ENCODE data around the gene ATL1. TPM values are rescaled to one million over a fixed set of nuclear protein-coding genes. Genes with fewer than 3 reads are reported as not detected.

ATL1 gene
- total and polyA plus RNA-seq, 7 experiments from 2014 or later, result 1.4 to 4.2 (median 3.8) TPM

DNA sequence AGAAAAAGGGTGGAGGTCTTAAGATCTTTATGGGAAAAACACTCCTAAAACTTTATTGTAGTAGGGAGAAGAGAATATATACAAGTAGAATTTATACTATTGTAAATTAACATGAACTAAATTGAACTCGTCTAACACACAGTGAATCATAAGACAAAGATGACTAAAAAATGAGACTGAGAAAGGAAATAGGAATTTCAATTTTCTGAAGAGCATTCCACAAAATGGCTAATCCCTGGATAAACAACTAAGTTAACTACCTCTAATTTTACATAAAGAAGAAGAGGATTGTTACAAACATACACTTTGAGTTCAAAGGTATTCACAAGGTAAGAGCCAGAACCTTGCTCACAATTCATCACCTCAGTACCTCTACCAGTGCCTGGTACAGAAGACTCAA is 29.6 kb upstream of the ATL1 start:
- no peaks in the 10 kb centered on the region for H3K9me3 ChIP-seq (ENCODE audit: control insufficient read depth in 2 of 3, low read length in 3 of 3)
- no peak overlapping the region for H3K27ac ChIP-seq (ENCODE audit: low read depth, low read length)
- Mint-ChIP-seq H3K27ac (peak overlapping the region in 6 of 9 donors; percentile 5 to 90 (median 53)), H3K9me3 (peaks cover 0 to 1% (median 0%) of the 10 kb centered on the region in 11 donors), H3K4me1 (peaks cover 40 to 70% (median 56%) of the 10 kb centered on the region in 7 donors), H3K27me3 (peaks cover 0 to 12% (median 0%) of the 10 kb centered on the region in 5 donors), H3K36me3 (peaks cover 0 to 9% (median 0%) of the 10 kb centered on the region in 5 donors), H3K4me3 (peak overlapping the region; percentile 45 to 92 (median 90))
- DNase-seq (no peak), ATAC-seq (no peak)
- H3K4me1 ChIP-seq (ENCODE audit: control insufficient read depth in 2 of 2, insufficient read depth in 2 of 2, low read length in 2 of 2), result peaks cover 16 to 24% of the 10 kb centered on the region in 2 donors
- peak overlapping the region; percentile 50 for H3K4me3 ChIP-seq (ENCODE audit: low read length)
- peaks cover 0 to 5% (median 0%) of the 10 kb centered on the region in 3 experiments for H3K36me3 ChIP-seq (ENCODE audit: control insufficient read depth in 2 of 3, insufficient read depth in 3 of 3, low read length in 3 of 3)
- ChIA-PET CTCF (no interaction called here), POLR2A (no interaction called here)
- H3K27me3 ChIP-seq (ENCODE audit: control insufficient read depth in 2 of 2, insufficient read depth in 2 of 2, low read length in 2 of 2), result no peaks in the 10 kb centered on the region
- intact Hi-C loops (cut with micrococcal nuclease), result loop anchor here (5.0 to 10.0 kb wide), 6 partner anchors 133 to 943 kb away; partner anchors contain the start of genes RPS29 (in 2 of the 2), CDKL1 (in 1 of the 2), MGAT2 (in 1 of the 2) and RPL36AL (in 1 of the 2)

- H3K27ac Mint-ChIP-seq, result peak overlapping the region in 8 of 9 donors; percentile 25 to 90 (median 77)
- DNase-seq, result no peak
- intact Hi-C loops (cut with micrococcal nuclease), result loop anchor here (5.0 to 10.0 kb wide), 6 partner anchors 134 to 944 kb away; partner anchors contain the start of genes RPS29 (in 2 of the 2), CDKL1 (in 1 of the 2), MGAT2 (in 1 of the 2) and RPL36AL (in 1 of the 2)
- peaks cover 0 to 1% (median 0%) of the 10 kb centered on the region in 11 donors for H3K9me3 Mint-ChIP-seq
- ChIA-PET POLR2A (interaction anchor here (1.0 to 2.9 kb wide), 3 partner anchors 8 to 210 kb away, joined by 3 to 10 read pairs (median 3); no protein-coding TSS in a partner anchor), CTCF (no interaction called here)
- H3K4me1 Mint-ChIP-seq, result peaks cover 40 to 69% (median 53%) of the 10 kb centered on the region in 7 donors
- H3K27ac ChIP-seq (ENCODE audit: low read depth, low read length), result no peak overlapping the region
- peaks cover 16 to 24% of the 10 kb centered on the region in 2 donors for H3K4me1 ChIP-seq (ENCODE audit: control insufficient read depth in 2 of 2, insufficient read depth in 2 of 2, low read length in 2 of 2)
- peaks cover 0 to 5% (median 0%) of the 10 kb centered on the region in 3 experiments for H3K36me3 ChIP-seq (ENCODE audit: control insufficient read depth in 2 of 3, insufficient read depth in 3 of 3, low read length in 3 of 3)
- no peaks in the 10 kb centered on the region for H3K27me3 ChIP-seq (ENCODE audit: control insufficient read depth in 2 of 2, insufficient read depth in 2 of 2, low read length in 2 of 2)
- peak overlapping the region; percentile 50 for H3K4me3 ChIP-seq (ENCODE audit: low read length)
- peaks cover 0 to 16% (median 0%) of the 10 kb centered on the region in 5 donors for H3K27me3 Mint-ChIP-seq
- no peak for ATAC-seq
- peaks cover 0 to 9% (median 0%) of the 10 kb centered on the region in 5 donors for H3K36me3 Mint-ChIP-seq
- H3K9me3 ChIP-seq (ENCODE audit: control insufficient read depth in 2 of 3, low read length in 3 of 3), result no peaks in the 10 kb centered on the region
- H3K4me3 Mint-ChIP-seq, result peak overlapping the region; percentile 66 to 93 (median 91)
Measured at GRCh38 chr14:50530794-50531365, 29.1 kb upstream of the ATL1 start.

- intact Hi-C loops (cut with micrococcal nuclease), result loop anchor here (1.0 to 10.0 kb wide), 21 partner anchors 10 to 945 kb away; partner anchors contain the start of genes DMAC2L (in 2 of the 2), L2HGDH (in 2 of the 2), RPS29 (in 2 of the 2) and SOS2 (in 2 of the 2)
- POLR2A ChIA-PET, result interaction anchor here (0.7 to 2.9 kb wide), 7 partner anchors 9 to 912 kb away, joined by 3 to 10 read pairs (median 3); partner anchors contain the start of genes KLHDC2, MGAT2 and RPL36AL
- Histone ChIP-seq H3K9me3 (ENCODE audit: control insufficient read depth in 2 of 3, low read length in 3 of 3) (no peaks in the 10 kb centered on the region), H3K27me3 (ENCODE audit: control insufficient read depth in 2 of 2, insufficient read depth in 2 of 2, low read length in 2 of 2) (no peaks in the 10 kb centered on the region), H3K36me3 (ENCODE audit: control insufficient read depth in 2 of 3, insufficient read depth in 3 of 3, low read length in 3 of 3) (peaks cover 0 to 5% (median 0%) of the 10 kb centered on the region in 3 experiments), H3K4me1 (ENCODE audit: control insufficient read depth in 2 of 2, insufficient read depth in 2 of 2, low read length in 2 of 2) (peaks cover 16 to 24% of the 10 kb centered on the region in 2 donors), H3K4me3 (ENCODE audit: low read length) (peak overlapping the region; percentile 50), H3K27ac (ENCODE audit: low read depth, low read length) (peak overlapping the region; percentile 78)
- peaks cover 0 to 10% (median 7%) of the 10 kb centered on the region in 5 donors for H3K36me3 Mint-ChIP-seq
- H3K27ac Mint-ChIP-seq, result peak overlapping the region; percentile 25 to 92 (median 87)
- no peaks in the 10 kb centered on the region for H3K9me3 Mint-ChIP-seq
- DNase-seq (peak in 5 of 9 donors; percentile 7 to 18 (median 11)), ATAC-seq (peak; percentile 0)
- peak overlapping the region; percentile 82 to 93 (median 91) for H3K4me3 Mint-ChIP-seq
- CTCF ChIA-PET, result interaction anchor here (0.7 to 1.9 kb wide), 2 partner anchors 209 to 213 kb away, joined by 4 to 9 read pairs; no protein-coding TSS in a partner anchor
- peaks cover 36 to 59% (median 46%) of the 10 kb centered on the region in 7 donors for H3K4me1 Mint-ChIP-seq
- H3K27me3 Mint-ChIP-seq, result peaks cover 0 to 17% (median 0%) of the 10 kb centered on the region in 5 donors
Measured at GRCh38 chr14:50531595-50532501, 28.1 kb upstream of the ATL1 start.

DNA sequence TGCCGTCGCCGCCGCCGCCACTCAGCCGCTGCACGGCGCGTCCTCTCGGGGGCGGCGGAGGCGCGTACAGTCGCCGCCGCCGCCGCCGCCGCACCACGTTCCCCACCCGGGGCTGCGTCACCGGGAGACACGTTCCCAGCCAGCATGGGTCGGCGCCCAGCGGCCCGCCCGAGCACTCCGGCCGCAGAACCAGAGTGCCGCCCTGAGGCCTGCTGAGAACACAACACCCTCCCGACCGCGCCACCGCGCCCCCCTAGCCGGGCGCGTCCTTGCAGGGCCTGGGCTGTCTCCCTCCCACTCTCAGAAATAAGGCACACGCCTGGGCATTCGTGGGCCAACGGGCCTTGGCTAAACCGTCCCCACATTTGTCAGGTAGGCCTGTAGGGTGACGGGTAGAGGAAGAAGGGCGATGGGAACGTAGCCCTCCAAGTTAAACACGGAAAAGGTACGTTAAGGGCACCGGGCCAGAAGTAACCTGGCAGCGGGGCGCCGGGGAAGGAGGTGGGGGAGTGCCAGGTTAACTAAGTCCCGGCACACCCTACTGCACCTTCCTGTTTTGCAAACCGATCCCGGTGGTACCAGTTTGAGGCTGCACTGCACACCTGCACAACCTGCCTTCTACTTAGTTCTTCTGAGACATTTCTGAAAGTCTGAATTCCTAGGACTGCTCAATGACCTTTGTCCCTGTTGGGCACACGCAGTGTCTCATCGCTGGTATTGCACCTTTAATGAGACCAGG is 27.3 kb upstream of the ATL1 start, which contains the start of gene MAP4K5:
Gene MAP4K5 (minus strand): TSS at position 68 of the 739 bp plus-strand sequence. CDS start 520 bp downstream, outside the sequence.
- Histone ChIP-seq H3K4me1 (ENCODE audit: control insufficient read depth in 2 of 2, insufficient read depth in 2 of 2, low read length in 2 of 2) (peaks cover 16 to 24% of the 10 kb centered on the region in 2 donors), H3K4me3 (ENCODE audit: low read length) (peak within 1 kb of the TSS; percentile 50), H3K27ac (ENCODE audit: low read depth, low read length) (peak within 1 kb of the TSS; percentile 78), H3K9me3 (ENCODE audit: control insufficient read depth in 2 of 3, low read length in 3 of 3) (no peaks in the 10 kb centered on the region), H3K36me3 (ENCODE audit: control insufficient read depth in 2 of 3, insufficient read depth in 3 of 3, low read length in 3 of 3) (peaks cover 0 to 5% (median 0%) of the 10 kb centered on the region in 3 experiments), H3K27me3 (ENCODE audit: control insufficient read depth in 2 of 2, insufficient read depth in 2 of 2, low read length in 2 of 2) (no peaks in the 10 kb centered on the region)
- ATAC-seq (peak; percentile 97), DNase-seq (peak; percentile 76 to 90 (median 85))
- Mint-ChIP-seq H3K9me3 (peaks cover 0 to 5% (median 0%) of the 10 kb centered on the region in 11 donors), H3K27ac (peak within 1 kb of the TSS; percentile 64 to 96 (median 89)), H3K4me1 (peaks cover 36 to 59% (median 46%) of the 10 kb centered on the region in 7 donors), H3K36me3 (peaks cover 0 to 10% (median 7%) of the 10 kb centered on the region in 5 donors), H3K4me3 (peak within 1 kb of the TSS; percentile 82 to 93 (median 91)), H3K27me3 (peaks cover 0 to 21% (median 0%) of the 10 kb centered on the region in 5 donors)
- POLR2A ChIA-PET, result interaction anchor here (0.7 to 2.9 kb wide), 6 partner anchors 10 to 913 kb away, joined by 3 to 10 read pairs (median 3); partner anchors contain the start of genes KLHDC2, MGAT2 and RPL36AL
- intact Hi-C loops (cut with micrococcal nuclease), result loop anchor here (1.0 to 10.0 kb wide), 21 partner anchors 10 to 945 kb away; partner anchors contain the start of genes DMAC2L (in 2 of the 2), L2HGDH (in 2 of the 2), RPS29 (in 2 of the 2) and SOS2 (in 2 of the 2)
- CTCF ChIA-PET, result interaction anchor here (1.9 kb wide), 1 partner anchor 214 kb away, joined by 9 read pairs; no protein-coding TSS in a partner anchor

- peaks cover 16 to 24% of the 10 kb centered on the region in 2 donors for H3K4me1 ChIP-seq (ENCODE audit: control insufficient read depth in 2 of 2, insufficient read depth in 2 of 2, low read length in 2 of 2)
- intact Hi-C loops (cut with micrococcal nuclease), result loop anchor here (2.0 to 10.0 kb wide), 11 partner anchors 134 to 946 kb away; partner anchors contain the start of genes RPS29 (in 2 of the 2), CDKL1 (in 1 of the 2), KLHDC2 (in 1 of the 2) and MGAT2 (in 1 of the 2)
- Mint-ChIP-seq H3K27ac (peak overlapping the region; percentile 64 to 96 (median 85)), H3K9me3 (peaks cover 0 to 11% (median 2%) of the 10 kb centered on the region in 11 donors), H3K4me1 (peaks cover 32 to 54% (median 41%) of the 10 kb centered on the region in 7 donors), H3K27me3 (peaks cover 0 to 23% (median 0%) of the 10 kb centered on the region in 5 donors), H3K36me3 (peaks cover 0 to 10% (median 7%) of the 10 kb centered on the region in 5 donors), H3K4me3 (peak overlapping the region; percentile 76 to 92 (median 90))
- peak overlapping the region; percentile 50 for H3K4me3 ChIP-seq (ENCODE audit: low read length)
- ATAC-seq (no peak), DNase-seq (peak in 1 of 9 donors; percentile 9)
- no peaks in the 10 kb centered on the region for H3K9me3 ChIP-seq (ENCODE audit: control insufficient read depth in 2 of 3, low read length in 3 of 3)
- no peaks in the 10 kb centered on the region for H3K27me3 ChIP-seq (ENCODE audit: control insufficient read depth in 2 of 2, insufficient read depth in 2 of 2, low read length in 2 of 2)
- ChIA-PET POLR2A (interaction anchor here (1.2 to 2.9 kb wide), 2 partner anchors 212 to 298 kb away, joined by 3 to 10 read pairs; no protein-coding TSS in a partner anchor), CTCF (interaction anchor here (1.9 kb wide), 1 partner anchor 215 kb away, joined by 9 read pairs; no protein-coding TSS in a partner anchor)
- peak overlapping the region; percentile 78 for H3K27ac ChIP-seq (ENCODE audit: low read depth, low read length)
- H3K36me3 ChIP-seq (ENCODE audit: control insufficient read depth in 2 of 3, insufficient read depth in 3 of 3, low read length in 3 of 3), result peaks cover 0 to 5% (median 0%) of the 10 kb centered on the region in 3 experiments
Measured at GRCh38 chr14:50533241-50533705, 26.7 kb upstream of the ATL1 start.

All from naive thymus-derived CD4-positive, alpha-beta T cell (primary cell).